ENCODE results near the gene CHADL. TPM values are rescaled to one million over a fixed set of nuclear protein-coding genes. Genes with fewer than 3 reads are reported as not detected.

Gene CHADL
- total and polyA plus RNA-seq, 2 experiments from 2014 or later, result 1.6 TPM; not detected in 1

- Histone ChIP-seq H3K27ac (ENCODE audit: low read depth) (no peak overlapping the region), H3F3A (replicated peaks; ENCODE audit: low read depth) (peaks cover 24% of the 10 kb centered on the region), H3K4me1 (ENCODE audit: insufficient read depth) (peaks cover 8% of the 10 kb centered on the region), H2AFZ (peak overlapping the region; percentile 76), H4K20me1 (replicated peaks; ENCODE audit: insufficient read depth) (no peaks in the 10 kb centered on the region), H3K4me2 (peak overlapping the region; percentile 77; the same call in 1 of the 2 replicates), H3K36me3 (ENCODE audit: insufficient read depth) (no peaks in the 10 kb centered on the region), H3K79me2 (replicated peaks; ENCODE audit: insufficient read depth) (no peaks in the 10 kb centered on the region), H3K27me3 (ENCODE audit: insufficient read depth) (no peaks in the 10 kb centered on the region), H3K9me2 (ENCODE audit: insufficient read depth) (no peaks in the 10 kb centered on the region), H3K4me3 (peak overlapping the region; percentile 53; the same call in 1 of the 2 replicates)
- H3K27me3 Mint-ChIP-seq (ENCODE audit: insufficient read depth, low read depth, poor library complexity), result peaks cover 22% of the 10 kb centered on the region
- H3K27ac Mint-ChIP-seq, result no peak overlapping the region
- no peaks in the 10 kb centered on the region for H3K9me3 Mint-ChIP-seq
- peaks cover 13% of the 10 kb centered on the region for H3K4me1 Mint-ChIP-seq
- ATAC-seq, result peak; percentile 26
- no peak for DNase-seq (ENCODE audit: low spot score)
- TF ChIP-seq EZH2phosphoT487 (IDR thresholded peaks at IDR 0.05; ENCODE audit: unreplicated experiment), result no peak
- TF ChIP-seq ZNF331 (CRISPR knock-in tag; IDR thresholded peaks at IDR 0.05; ENCODE audit: low read depth), result no peak
- TF ChIP-seq POLR2AphosphoS5 (IDR thresholded peaks at IDR 0.05; ENCODE audit: low read depth), result no peak
- TF ChIP-seq ZNF114 (CRISPR knock-in tag; IDR thresholded peaks at IDR 0.05), result no peak
- no peak for TF ChIP-seq JUNB (IDR thresholded peaks at IDR 0.05; ENCODE audit: unreplicated experiment)
- TF ChIP-seq CREB1 (CRISPR knock-in tag; IDR thresholded peaks at IDR 0.05; ENCODE audit: low read depth), result no peak
- no peak for TF ChIP-seq EZH2 (IDR thresholded peaks at IDR 0.05; ENCODE audit: low read depth, unreplicated experiment)
- TF ChIP-seq ZNF462 (CRISPR knock-in tag; IDR thresholded peaks at IDR 0.05), result no peak
- no peak for TF ChIP-seq ETS1 (IDR thresholded peaks at IDR 0.05)
- no peak for TF ChIP-seq CTCF (conservative IDR thresholded peaks at IDR 0.05; ENCODE audit: low read depth in 2 of 2)
- H3K36me3 Mint-ChIP-seq (ENCODE audit: low read depth), result peaks cover 6% of the 10 kb centered on the region; the same call in 1 of the 3 replicates
- peak overlapping the region; percentile 39; the same call in 2 of the 3 replicates for H3K4me3 Mint-ChIP-seq
Measured at GRCh38 chr22:41238570-41239442, 1.9 kb downstream of the CHADL start.
